H4 (cell line): Measurements from ENCODE around the gene MILR1. TPM values are rescaled to one million over a fixed set of nuclear protein-coding genes. Genes with fewer than 3 reads are reported as not detected.
"Not testable (repeated sequence)": the region's sequence is repeated elsewhere in the genome, so short reads cannot be mapped to it uniquely, and the experiment has no call there.

Experiments
- DNase-seq: peaks from one replicate; pipeline ENCODE4 v3.0.0-alpha.2; 2015; ENCODE audit warnings: low spot score
- total RNA-seq: library from RNA; depleted of rRNA; stranded (reverse); fragments of >200 nt; shearing (Covaris generic); gene quantifications from 2 replicates; pipeline ENCODE4 v1.2.3, GENCODE V29; 2014

The MILR1 gene
- total RNA-seq, 1 experiment from 2014 or later: 24.8 TPM

DNA sequence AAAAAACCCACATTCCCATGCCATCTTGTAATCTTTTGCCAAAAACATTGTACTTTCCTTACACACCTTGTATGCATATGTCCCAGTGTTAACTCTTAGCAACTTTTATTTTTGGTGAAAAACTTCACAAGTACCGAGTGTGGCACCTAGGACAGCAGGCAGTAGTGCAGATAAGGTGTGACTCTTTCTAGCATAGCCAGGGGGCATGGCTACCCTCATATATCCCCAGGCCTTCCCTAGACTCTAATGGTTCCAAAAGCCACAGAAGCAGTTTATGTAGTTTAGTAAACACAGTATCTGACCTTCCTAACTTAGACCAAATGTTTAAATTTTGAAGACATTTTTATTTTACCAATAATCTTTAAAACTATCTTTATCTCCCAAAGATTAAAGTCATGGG, 20.5 kb upstream of the MILR1 start:
- no peak for DNase-seq

DNA sequence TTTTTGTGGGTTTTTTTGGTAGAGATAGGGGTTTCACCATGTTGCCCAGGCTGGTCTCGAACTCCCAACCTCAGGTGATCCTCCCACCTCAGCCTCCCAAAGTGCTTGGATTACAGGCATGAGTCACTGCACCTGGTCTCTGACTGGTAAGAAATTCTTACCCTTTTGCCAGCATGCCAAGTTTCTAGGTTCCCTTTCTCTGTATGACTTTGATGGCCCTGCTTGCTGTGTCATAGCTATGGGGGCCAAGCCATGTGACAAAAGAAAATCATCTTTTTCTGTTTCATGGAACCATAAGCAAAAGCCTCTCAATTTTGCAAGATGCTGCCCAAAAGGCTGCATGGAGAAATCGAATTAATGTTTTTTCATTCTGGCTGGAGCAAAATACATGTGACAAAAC, 18.9 kb upstream of the MILR1 start:
- not testable (repeated sequence) for DNase-seq

DNA sequence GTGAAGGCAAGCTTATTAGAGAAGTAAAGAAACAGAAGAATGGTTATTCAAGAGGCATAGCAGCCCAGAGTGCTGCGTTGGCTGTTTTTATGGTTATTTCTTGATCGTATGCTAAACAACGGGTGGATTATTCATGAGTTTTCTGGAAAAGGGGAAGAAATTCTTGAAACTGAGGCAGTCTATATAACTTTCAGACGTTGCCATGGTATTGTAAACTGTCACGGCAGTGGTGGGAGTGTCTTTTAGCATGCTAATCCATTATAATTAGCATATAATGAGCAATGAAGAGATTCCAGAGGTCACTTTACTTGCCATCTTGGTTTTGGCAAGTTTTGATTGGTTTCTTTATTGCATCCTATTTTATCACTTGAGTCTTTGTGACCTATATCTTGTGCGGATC, 17.4 kb upstream of the MILR1 start:
- no peak for DNase-seq

DNA sequence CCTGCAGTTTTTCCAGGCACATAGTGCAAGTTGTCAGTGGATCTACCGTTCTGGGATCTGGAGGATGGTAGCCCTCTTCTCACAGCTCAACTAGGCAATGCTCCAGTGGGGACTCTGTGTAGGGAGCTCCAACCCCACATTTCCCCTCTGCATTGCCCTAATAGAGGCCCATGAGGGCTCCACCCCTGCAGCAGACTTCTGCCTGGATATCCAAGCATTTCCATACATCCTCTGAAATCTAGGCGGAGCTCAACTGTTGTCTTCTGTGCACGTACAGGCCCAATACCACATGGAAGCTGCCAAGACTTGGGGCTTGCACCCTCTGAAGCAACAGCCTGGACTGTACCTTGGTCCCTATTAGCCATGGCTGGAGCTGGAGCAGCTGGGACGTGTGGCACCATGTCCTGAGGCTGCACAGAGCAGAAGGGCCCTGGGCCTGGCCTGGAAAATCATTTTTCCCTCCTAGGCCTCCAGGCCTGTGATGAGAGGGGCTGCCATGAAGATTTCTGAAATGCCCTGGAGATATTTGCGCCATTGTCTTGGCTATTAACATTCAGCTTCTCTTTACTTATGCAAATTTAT, 10.9 kb upstream of the MILR1 start:
- no peak for DNase-seq

DNA sequence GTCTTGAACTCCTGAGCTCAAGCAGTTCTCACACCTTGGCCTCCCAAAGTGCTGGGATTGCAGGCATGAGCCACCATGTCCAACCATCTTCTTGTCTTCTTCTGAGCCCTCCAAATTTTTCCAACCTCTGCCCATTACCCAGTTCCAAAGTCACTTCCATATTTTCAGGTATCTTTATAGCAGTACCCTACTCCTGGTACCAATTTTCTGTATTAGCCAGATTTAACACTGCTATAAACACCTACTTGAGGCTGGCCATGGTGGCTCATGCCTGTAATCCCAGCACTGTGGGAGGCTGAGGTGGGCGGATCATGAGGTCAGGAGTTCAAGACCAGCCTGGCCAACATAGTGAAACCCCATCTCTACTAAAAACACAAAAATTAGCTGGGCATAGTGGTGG, 9.4 kb upstream of the MILR1 start:
- not testable (repeated sequence) for DNase-seq

DNA sequence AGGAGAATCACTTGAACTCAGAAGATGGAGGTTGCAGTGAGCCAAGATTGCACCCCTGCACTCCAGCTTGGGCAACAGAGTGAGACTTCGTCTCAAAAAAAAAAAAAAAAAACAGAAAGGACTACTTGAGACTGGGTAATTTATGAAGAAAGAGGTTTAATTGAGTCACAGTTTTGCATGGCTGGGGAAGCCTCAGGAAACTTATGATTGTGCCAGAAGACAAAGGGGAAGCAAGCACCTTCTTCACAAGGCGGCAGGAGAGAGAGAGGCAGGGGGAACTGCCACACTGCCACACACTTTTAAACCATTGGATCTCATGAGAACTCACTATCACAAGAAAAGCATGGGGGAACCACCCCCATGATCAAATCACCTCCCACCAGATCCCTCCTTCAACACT, 9.0 kb upstream of the MILR1 start:
- DNase-seq: no peak

DNA sequence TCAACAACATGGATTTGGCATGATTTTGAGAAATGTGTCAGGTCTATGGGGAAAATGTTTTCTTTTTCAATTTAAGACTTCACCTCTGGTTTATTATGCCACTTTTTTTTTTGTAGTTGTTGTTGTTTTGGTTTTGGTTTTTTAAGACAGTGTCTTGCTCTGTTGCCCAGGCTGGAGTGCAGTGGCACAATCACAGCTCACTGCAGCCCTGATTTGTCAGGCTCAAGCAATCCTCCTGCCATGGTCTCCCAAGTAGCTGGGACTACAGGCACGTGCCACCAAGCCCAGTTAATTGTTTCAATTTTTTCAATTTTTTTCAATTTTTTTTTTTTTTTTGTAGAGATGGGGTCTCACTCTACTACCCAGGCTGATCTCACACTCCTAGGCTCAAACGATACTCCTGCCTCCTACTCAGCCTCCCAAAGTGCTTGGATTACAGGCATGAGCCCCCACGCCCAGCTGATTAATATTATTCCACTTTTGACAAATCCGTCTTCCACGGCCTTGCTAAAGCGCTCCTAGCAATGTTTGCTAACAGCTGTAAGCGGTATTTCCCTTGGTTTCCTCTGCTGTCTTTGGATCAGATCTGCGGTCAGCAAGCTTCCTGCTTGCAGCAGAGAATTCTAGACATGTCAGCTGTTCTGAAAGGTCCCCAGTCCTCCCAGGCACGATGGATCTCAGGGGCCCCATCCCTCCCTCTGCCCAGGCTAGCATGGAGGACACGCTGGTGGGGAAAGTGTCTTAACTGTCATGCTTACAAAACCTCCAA, 7.0 kb upstream of the MILR1 start:
- peak; percentile 25 for DNase-seq

DNA sequence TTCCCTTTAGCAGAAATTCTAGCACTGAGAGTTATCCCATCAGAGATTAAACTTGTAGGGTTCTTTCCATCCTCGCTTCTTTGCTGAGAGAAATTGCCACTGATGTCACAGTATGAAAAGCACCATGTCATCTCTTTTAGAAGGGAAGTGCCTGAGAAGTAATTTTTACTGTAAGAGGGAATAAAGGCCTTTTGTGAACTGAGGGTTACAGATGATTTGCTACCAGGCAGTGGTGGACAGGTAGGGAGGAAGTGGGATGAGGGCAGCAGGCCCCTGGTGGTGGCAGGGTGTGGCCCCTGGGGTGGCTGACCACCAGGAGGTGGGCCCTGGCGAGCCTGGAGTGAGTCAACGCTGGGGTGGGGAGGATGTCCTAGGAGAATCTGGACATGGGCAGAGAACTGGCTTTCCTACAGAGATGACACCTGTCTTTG, 6.4 kb upstream of the MILR1 start:
- no peak for DNase-seq

DNA sequence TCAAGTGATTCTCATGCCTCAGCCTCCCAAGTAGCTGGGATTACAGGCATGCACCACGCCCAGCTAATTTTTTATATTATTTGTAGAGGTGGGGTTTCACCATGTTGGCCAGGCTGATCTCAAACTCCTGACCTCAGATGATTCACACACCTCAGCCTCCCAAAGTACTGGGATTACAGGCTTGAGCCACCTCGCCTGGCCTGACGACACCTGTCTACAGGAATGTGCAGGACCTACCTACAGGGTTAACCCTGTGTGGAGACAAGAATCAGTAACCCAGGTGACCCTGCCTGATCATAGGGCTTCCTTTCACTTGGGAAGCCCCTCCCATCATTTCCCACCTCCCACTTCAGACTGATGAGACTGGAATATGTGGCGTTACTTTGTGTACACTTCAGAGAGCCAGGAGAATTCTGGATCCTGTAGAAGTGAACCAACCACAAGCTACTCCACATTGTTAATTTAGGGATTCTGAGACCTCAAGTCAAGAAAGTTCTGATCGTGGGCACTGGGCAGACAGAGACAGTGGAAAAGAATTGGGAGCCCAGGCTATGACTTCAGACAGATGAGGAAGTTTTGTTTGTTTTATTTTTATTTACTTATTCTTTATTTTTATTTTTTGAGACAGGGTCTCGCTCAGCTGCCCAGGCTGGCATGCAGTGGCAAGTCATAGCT, 5.7 kb upstream of the MILR1 start:
- no peak for DNase-seq

DNA sequence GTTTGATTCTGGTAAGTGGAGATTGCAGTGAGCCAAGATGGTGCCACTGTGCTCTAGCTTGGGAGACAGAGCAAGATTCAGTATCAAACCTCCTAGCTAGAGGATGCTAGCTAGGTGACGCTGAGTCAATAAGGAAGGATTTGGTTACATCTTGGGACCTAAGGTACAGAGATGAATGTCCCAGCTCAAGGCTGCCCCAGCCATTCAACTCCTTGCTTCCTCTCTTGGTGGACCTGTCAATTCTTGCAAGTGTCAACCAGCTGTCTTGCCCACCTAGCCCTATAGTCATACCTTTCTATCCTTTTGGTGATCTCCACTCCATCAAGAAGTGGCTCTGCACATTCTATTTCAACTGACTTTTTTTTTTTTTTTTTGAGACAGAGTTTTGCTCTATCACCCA, 1.4 kb upstream of the MILR1 start:
- no peak for DNase-seq

DNA sequence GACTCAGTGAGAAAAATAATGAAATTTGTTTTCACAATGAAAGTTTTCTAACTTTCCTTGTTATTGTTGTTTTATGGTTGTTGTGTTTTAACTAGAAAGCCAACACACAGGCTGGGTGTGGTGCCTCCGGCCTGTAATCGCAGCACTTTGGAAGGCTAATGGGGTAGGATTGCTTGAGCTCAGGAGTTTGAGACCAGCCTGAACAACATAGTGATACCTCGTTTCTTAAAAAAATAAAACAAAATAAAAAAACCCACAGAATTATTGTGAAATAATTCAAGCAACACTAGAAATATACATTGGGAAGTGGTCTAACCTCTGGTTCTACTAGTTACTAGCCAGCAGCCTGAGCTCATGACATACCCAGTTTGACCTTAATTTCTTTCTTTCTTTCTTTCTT, 630 bp downstream of the MILR1 start:
- DNase-seq: no peak

DNA sequence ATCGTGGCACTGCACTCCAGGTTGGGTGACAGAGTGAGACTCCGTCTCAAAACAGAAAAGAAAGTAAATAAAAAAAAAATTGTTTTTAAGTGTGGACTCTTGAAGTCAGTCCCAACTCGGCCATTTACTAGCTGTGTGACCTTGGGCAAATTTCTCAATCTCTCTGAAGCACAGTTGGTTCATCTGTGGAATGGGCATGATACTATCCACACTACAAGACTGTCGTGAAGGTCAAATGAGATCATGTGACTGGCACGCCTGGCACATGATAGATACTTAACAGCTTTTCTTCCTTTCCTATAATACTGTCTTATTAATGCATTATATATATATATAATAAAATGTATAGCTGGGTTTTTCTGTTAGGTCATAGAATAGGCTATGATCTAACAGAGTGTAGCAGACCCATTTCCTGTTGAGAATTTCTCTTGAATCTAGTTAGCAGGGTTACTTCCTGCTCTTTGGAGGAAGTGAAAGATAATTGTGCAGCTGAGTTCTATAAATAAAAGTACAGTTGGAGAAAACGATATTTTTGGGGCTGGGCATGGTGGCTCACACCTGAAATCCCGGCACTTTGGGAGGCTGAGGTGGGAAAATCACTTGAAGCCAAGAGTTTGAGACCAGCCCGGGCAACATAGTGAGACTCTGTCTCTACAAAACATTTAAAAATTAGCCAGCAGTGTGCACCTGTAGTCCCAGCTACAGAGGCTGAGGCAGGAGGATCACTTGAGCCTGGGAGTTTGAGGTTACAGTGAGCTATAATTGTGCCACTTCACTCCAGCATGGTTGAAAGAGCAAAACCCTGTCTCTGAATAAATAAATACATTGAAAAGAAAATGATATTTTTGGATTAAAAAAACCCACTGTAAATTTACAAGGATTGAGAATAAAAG, 7.3 kb downstream of the MILR1 start:
- no peak for DNase-seq

DNA sequence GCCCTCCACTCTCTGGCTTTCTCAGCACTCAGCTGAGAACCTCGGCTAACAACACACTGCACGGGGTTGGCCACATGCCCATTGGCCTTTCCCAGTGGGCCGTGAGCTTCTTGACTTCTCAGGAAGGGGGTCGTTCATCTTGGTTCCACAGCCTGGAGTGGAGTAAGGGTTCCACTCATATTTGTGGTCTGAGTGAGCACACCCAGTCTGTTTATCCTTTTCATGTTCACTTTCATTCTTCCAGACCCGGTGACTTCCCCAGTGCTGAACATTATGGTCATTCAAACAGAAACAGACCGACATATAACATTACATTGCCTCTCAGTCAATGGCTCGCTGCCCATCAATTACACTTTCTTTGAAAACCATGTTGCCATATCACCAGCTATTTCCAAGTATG, 8.2 kb downstream of the MILR1 start:
- no peak for DNase-seq

DNA sequence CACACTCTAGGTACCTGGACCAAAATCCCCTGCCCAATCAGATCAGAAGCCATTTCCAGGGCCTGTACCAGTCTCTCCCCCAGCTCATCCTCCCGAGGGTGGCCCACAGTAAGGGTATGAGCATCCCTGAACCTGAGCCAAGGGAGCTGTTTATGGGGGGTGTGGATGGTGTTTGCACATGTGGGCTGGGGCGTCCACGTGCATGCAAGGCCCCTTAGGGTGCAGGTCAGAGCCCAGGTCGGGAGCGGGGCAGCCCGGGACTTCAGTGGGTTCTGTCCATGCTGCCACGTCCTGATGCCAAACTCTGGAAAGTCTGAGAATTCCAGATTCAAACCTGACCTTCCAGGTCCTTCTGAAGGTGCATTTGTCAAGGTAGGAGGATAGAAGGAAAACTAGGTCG, 9.8 kb downstream of the MILR1 start:
- no peak for DNase-seq

DNA sequence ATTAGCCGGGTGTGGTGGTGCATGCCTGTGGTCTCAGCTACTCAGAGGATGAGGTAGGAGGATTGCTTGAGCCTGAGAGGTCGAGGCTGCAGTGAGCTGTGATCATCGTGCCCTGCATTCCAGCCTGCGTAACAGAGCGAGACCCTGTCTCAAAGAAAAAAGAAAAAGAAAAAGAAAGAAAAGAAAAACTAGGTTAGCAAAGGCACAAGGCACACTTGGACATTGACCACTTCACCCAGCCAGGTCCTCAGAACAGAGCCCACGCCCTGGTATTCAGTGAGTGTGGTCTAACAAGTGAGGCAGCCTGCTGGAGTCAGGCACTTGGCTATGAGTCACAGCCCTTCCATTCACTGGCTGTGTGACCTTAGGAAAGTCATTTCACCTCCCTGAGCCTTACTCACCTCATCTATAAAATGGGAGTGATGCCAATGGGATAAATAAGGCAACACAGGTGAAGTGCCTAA, 10.4 kb downstream of the MILR1 start:
- DNase-seq: no peak

DNA sequence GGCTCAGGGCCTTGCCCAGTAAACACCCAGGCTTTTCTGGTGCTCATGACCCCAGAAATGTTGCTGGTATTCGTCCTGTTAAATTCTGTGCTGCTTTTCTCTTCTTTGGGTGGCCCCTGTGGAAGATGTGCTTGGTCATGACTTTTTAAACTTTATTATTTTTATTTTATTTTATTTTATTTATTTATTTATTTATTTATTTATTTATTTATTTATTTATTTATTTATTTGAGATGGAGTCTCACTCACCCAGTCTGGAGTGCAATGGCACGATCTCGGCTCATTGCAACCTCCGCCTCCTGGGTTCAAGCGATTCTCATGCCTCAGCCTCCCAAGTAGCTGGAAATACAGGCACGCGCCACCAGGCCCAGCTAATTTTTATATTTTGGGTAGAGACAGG, 10.9 kb downstream of the MILR1 start:
- not testable (repeated sequence) for DNase-seq

DNA sequence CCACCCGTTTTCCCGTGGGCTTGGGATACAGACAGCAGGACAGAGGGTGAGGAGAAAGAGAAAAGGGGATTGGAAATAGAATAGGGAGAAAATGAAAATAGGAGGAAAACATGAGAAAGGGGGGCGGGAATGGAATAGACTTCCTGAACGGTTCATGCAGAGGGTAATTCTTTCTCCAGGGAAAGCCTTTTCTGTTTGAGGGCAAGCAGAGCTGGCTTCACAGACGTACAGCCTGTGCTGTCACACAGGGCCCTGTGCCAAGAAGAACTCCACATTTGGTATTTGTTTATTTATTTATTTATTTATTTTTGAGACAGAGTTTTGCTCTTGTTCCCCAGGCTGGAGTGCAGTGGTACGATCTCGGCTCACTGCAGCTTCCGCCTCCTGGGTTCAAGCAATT, 12.0 kb downstream of the MILR1 start:
- no peak for DNase-seq

DNA sequence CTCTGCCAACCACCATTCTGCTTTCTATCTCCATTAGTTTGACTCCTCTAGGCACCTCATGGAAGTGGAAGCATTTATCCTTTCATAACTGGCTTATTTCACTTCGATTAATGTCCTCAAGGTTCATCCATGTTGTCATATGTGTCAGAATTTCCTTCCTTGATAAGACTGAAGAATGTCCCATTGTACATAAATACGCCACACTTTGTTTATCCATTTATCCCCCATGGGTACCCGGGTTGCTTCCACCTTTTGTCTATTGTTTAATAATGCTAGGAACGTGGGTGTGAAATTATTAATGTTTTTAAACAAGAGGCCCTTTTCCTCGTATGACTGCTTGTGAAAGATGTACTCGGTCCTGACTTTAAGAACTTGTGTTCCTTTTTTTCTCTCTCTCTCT, 12.9 kb downstream of the MILR1 start:
- DNase-seq: no peak

DNA sequence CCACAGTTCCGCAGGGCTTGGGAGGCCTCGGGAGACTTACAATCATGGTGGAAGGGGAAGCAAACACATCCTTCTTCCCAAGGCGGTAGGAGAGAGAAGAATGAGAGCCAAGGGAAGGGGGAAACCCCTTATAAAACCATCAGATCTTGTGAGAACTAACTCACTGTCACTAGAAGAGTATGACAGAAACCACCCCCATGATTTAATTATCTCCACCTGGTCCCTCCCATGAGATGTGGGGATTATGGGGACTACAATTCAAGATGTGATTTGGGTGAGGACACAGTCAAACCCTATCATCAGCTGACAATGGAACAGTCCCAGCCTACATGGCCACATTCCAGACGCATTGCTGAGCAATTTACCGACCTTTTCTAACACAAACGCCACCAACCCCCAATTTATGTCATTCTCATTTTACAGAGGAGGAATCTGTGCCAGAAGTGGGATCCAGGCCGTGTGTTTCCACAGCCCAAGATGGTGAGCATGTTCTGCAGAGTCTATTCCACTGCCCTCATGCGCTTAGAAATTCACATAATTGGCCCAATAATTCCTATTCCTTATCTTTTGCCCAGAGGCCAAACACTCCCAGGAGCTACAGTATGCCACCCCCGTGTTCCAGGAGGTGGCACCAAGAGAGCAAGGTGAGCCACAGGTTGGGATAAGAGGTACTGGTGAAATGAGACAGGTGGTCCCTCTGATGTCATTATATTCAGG, 17.3 kb downstream of the MILR1 start:
- no peak for DNase-seq

DNA sequence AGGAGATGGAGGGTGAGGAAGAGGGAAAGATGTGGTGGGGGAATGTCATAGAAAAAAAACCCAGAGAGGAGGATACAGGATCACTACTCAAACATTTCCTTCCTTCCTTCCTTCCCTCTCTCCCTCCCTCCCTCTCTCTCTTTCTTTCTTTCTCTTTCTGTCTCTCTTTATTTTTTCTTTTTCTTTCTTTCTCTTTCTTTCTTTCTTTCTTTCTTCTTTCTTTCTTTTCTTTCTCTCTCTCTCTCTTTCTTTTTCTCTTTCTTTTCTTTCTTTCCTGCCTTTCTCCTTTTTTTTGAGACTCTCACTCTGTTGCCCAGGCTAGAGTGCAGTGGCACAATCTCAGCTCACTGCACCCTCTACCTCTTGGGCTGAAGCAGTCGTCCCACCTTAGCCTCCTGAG, 17.9 kb downstream of the MILR1 start:
- DNase-seq: not testable (repeated sequence)

DNA sequence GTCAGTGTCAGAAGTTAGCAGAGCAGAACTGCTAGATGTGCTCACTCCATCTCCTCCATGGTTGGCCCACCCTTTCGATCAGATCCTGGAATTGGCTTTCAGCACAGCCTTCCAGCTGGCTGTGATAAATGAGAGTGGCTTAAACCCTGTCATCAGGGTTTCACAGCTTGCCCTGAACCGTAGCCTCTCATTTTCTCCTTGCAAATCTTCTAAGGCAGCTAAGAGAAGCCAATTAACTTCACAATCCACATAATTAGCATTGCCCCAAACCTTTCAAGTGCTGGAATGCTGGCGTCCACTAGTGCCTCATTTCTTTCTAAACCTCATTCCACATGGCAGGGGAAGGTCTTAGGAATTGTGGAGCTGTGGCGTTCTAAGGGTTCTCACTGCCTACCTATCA, 21.7 kb downstream of the MILR1 start:
- DNase-seq: no peak
